GM23248 (cell line): Measurements from ENCODE around the gene ABCC1. TPM values are rescaled to one million over a fixed set of nuclear protein-coding genes. Genes with fewer than 3 reads are reported as not detected.

Experiments
- DNase-seq: peaks from one replicate; pipeline ENCODE4 v3.0.0-alpha.2; 2015
- H2AFZ ChIP-seq: fragments of 200-600 bp; sonication (generic); 2 replicates; pipeline ENCODE4 v1.6.1; 2016; ENCODE audit warnings: antibody characterized with exemption
- H3F3A ChIP-seq: fragments of 200-600 bp; sonication (generic); 2 replicates; pipeline ENCODE4 v1.6.1; 2016; ENCODE audit warnings: mild to moderate bottlenecking, antibody characterized with exemption, mixed run types; ENCODE audit not compliant: insufficient read depth
- H3K27ac ChIP-seq: fragments of 200-600 bp; sonication (generic); 2 replicates; pipeline ENCODE4 v1.5.1; 2016; ENCODE audit warnings: mild to moderate bottlenecking
- H3K27me3 ChIP-seq: fragments of 200-600 bp; sonication (generic); replicated peaks from 2 replicates; pipeline ENCODE4 v1.6.1; 2016; ENCODE audit warnings: mild to moderate bottlenecking; ENCODE audit not compliant: insufficient read depth
- H3K36me3 ChIP-seq: fragments of 200-600 bp; sonication (generic); 2 replicates; pipeline ENCODE4 v1.6.1; 2016; ENCODE audit warnings: low read depth, mild to moderate bottlenecking
- H3K4me1 ChIP-seq: fragments of 200-600 bp; sonication (generic); 2 replicates; pipeline ENCODE4 v1.6.1; 2016; ENCODE audit warnings: mild to moderate bottlenecking; ENCODE audit not compliant: insufficient read depth
- H3K4me2 ChIP-seq: fragments of 200-600 bp; sonication (generic); one replicate; pipeline ENCODE4 v1.6.1; 2016; ENCODE audit warnings: mild to moderate bottlenecking; ENCODE audit not compliant: unreplicated experiment
- H3K4me3 ChIP-seq: fragments of 200-600 bp; sonication (generic); 2 replicates; pipeline ENCODE4 v1.5.1; 2016; ENCODE audit warnings: mild to moderate bottlenecking
- H3K79me2 ChIP-seq: fragments of 200-600 bp; sonication (generic); 2 replicates; pipeline ENCODE4 v1.6.1; 2016; ENCODE audit warnings: mild to moderate bottlenecking; ENCODE audit not compliant: insufficient read depth
- H3K9ac ChIP-seq: fragments of 200-600 bp; sonication (generic); 2 replicates; pipeline ENCODE4 v1.6.1; 2016; ENCODE audit warnings: mild to moderate bottlenecking
- H3K9me2 ChIP-seq: fragments of 200-600 bp; sonication (generic); 2 replicates; pipeline ENCODE4 v1.6.1; 2016; ENCODE audit warnings: mixed run types, mild to moderate bottlenecking, moderate library complexity; ENCODE audit not compliant: insufficient read depth
- H3K9me3 ChIP-seq: fragments of 200-600 bp; sonication (generic); one replicate; pipeline ENCODE4 v1.6.1; 2017; ENCODE audit warnings: low read depth
- H4K20me1 ChIP-seq: fragments of 200-600 bp; sonication (generic); 2 replicates; pipeline ENCODE4 v1.6.0; 2016; ENCODE audit not compliant: insufficient read depth
- EZH2 ChIP-seq: fragments of 200-600 bp; sonication (generic); IDR thresholded peaks from 2 replicates; pipeline ENCODE4 v1.6.1; 2018; ENCODE audit warnings: antibody characterized with exemption, mild to moderate bottlenecking; ENCODE audit not compliant: insufficient read depth, poor library complexity, severe bottlenecking
- EZH2phosphoT487 ChIP-seq: fragments of 200-600 bp; sonication (generic); IDR thresholded peaks from 2 replicates; pipeline ENCODE4 v1.6.1; 2018; ENCODE audit warnings: antibody characterized with exemption, moderate library complexity, mild to moderate bottlenecking, low read depth; ENCODE audit not compliant: insufficient read depth
- WGBS, 2 experiments: methylation state at CpG; one replicate each; pipeline ENCODE4 v1.1.6; 2015 to 2017; ENCODE audit warnings: low lambda C conversion rate in 2 of 2, low coverage in 1 of 2; ENCODE audit errors: missing lambda C conversion rate in 2 of 2; 5-methylcytosine and 5-hydroxymethylcytosine counted together
- in situ Hi-C: fragments of 300-500 bp; cut with MboI; formaldehyde crosslinking; loops from 2 replicates; pipeline ENCODE4 v1.15.0; 2020
- polyA plus RNA-seq: library from polyadenylated mRNA; unstranded; fragments of >200 nt; fragmentation: Nextera tagmentation; extraction: Ambion mirVana; gene quantifications from 2 replicates; pipeline ENCODE4 v1.2.1, GENCODE V29; 2016
- total RNA-seq: library from RNA; depleted of rRNA; stranded (reverse); fragments of >200 nt; shearing (Covaris generic); gene quantifications from 2 replicates; pipeline ENCODE4 v1.2.3, GENCODE V29; 2014

Gene ABCC1
- total and polyA plus RNA-seq, 2 experiments from 2014 or later = 16.2 to 25.5 TPM

GRCh38 chr16:16018705-16019104 lies 69.3 kb downstream of the ABCC1 start:
- H3K4me2 ChIP-seq = no peak overlapping the region
- no peak overlapping the region for H3K4me3 ChIP-seq
- H3K27ac ChIP-seq = no peak overlapping the region
- H3K27me3 ChIP-seq = no peaks in the 10 kb centered on the region
- peaks cover 6% of the 10 kb centered on the region; the same call in 1 of the 2 replicates for H3K36me3 ChIP-seq
- TF ChIP-seq EZH2phosphoT487 (no peak), EZH2 (no peak)
- H3K4me1 ChIP-seq = peaks cover 25% of the 10 kb centered on the region
- peaks cover 55% of the 10 kb centered on the region for H3K79me2 ChIP-seq
- in situ Hi-C loops = no loop called here
- H2AFZ ChIP-seq = no peak overlapping the region
- no peaks in the 10 kb centered on the region for H3K9me2 ChIP-seq
- H4K20me1 ChIP-seq = no peaks in the 10 kb centered on the region
- DNase-seq = peak; percentile 29
- 89 to 91% methylated on average over 4 of the region's 4 CpGs for WGBS, 2 experiments
- no peak overlapping the region for H3K9ac ChIP-seq
- no peaks in the 10 kb centered on the region for H3K9me3 ChIP-seq
- H3F3A ChIP-seq = peaks cover 14% of the 10 kb centered on the region

GRCh38 chr16:16019488-16019887 lies 70.1 kb downstream of the ABCC1 start:
- no peak overlapping the region for H3K4me2 ChIP-seq
- H4K20me1 ChIP-seq = no peaks in the 10 kb centered on the region
- peak; percentile 89 for DNase-seq
- peaks cover 16% of the 10 kb centered on the region for H3F3A ChIP-seq
- peaks cover 6% of the 10 kb centered on the region; the same call in 1 of the 2 replicates for H3K36me3 ChIP-seq
- peaks cover 25% of the 10 kb centered on the region for H3K4me1 ChIP-seq
- TF ChIP-seq EZH2phosphoT487 (no peak), EZH2 (no peak)
- no peak overlapping the region for H2AFZ ChIP-seq
- H3K9ac ChIP-seq = peak overlapping the region; percentile 20
- H3K27ac ChIP-seq = peak overlapping the region; percentile 61
- H3K9me3 ChIP-seq = no peaks in the 10 kb centered on the region
- no peaks in the 10 kb centered on the region for H3K27me3 ChIP-seq
- H3K9me2 ChIP-seq = no peaks in the 10 kb centered on the region
- H3K79me2 ChIP-seq = peaks cover 55% of the 10 kb centered on the region
- WGBS, 2 experiments = 56 to 65% methylated on average over 4 of the region's 4 CpGs
- H3K4me3 ChIP-seq = no peak overlapping the region
- in situ Hi-C loops = no loop called here

GRCh38 chr16:16020291-16020690 lies 70.9 kb downstream of the ABCC1 start:
- 83 to 84% methylated on average over 3 of the region's 3 CpGs for WGBS, 2 experiments
- H3K27ac ChIP-seq = 0 out of 2 replicates have a peak overlapping the region, but pooled peaks have one; percentile 61
- H3K27me3 ChIP-seq = no peaks in the 10 kb centered on the region
- H3K79me2 ChIP-seq = peaks cover 53% of the 10 kb centered on the region
- no peak overlapping the region for H2AFZ ChIP-seq
- no peak overlapping the region for H3K9ac ChIP-seq
- H3K4me1 ChIP-seq = peaks cover 34% of the 10 kb centered on the region
- H3K4me2 ChIP-seq = no peak overlapping the region
- no peaks in the 10 kb centered on the region for H3K9me2 ChIP-seq
- H3K4me3 ChIP-seq = no peak overlapping the region
- peaks cover 6% of the 10 kb centered on the region; the same call in 1 of the 2 replicates for H3K36me3 ChIP-seq
- no peaks in the 10 kb centered on the region for H3K9me3 ChIP-seq
- in situ Hi-C loops = no loop called here
- peaks cover 24% of the 10 kb centered on the region for H3F3A ChIP-seq
- no peak for DNase-seq
- H4K20me1 ChIP-seq = no peaks in the 10 kb centered on the region
- no peak for TF ChIP-seq EZH2
- no peak for TF ChIP-seq EZH2phosphoT487

GRCh38 chr16:16021020-16021419 lies 71.6 kb downstream of the ABCC1 start:
- Histone ChIP-seq H4K20me1 (no peaks in the 10 kb centered on the region), H3K9me3 (no peaks in the 10 kb centered on the region), H3K4me3 (no peak overlapping the region), H3K4me2 (no peak overlapping the region), H3K9ac (peak overlapping the region; percentile 66; the same call in 1 of the 2 replicates), H3K9me2 (no peaks in the 10 kb centered on the region), H2AFZ (no peak overlapping the region), H3K27ac (peak overlapping the region; percentile 86), H3K36me3 (peaks cover 6% of the 10 kb centered on the region; the same call in 1 of the 2 replicates), H3K4me1 (peaks cover 39% of the 10 kb centered on the region), H3K27me3 (no peaks in the 10 kb centered on the region), H3K79me2 (peaks cover 47% of the 10 kb centered on the region), H3F3A (peaks cover 30% of the 10 kb centered on the region)
- no peak for DNase-seq
- in situ Hi-C loops = no loop called here
- TF ChIP-seq EZH2 = no peak
- no peak for TF ChIP-seq EZH2phosphoT487
- 48 to 65% methylated on average over 3 of the region's 3 CpGs for WGBS, 2 experiments
